ENCODE results near the gene PLEKHG3.

Gene PLEKHG3

DNA sequence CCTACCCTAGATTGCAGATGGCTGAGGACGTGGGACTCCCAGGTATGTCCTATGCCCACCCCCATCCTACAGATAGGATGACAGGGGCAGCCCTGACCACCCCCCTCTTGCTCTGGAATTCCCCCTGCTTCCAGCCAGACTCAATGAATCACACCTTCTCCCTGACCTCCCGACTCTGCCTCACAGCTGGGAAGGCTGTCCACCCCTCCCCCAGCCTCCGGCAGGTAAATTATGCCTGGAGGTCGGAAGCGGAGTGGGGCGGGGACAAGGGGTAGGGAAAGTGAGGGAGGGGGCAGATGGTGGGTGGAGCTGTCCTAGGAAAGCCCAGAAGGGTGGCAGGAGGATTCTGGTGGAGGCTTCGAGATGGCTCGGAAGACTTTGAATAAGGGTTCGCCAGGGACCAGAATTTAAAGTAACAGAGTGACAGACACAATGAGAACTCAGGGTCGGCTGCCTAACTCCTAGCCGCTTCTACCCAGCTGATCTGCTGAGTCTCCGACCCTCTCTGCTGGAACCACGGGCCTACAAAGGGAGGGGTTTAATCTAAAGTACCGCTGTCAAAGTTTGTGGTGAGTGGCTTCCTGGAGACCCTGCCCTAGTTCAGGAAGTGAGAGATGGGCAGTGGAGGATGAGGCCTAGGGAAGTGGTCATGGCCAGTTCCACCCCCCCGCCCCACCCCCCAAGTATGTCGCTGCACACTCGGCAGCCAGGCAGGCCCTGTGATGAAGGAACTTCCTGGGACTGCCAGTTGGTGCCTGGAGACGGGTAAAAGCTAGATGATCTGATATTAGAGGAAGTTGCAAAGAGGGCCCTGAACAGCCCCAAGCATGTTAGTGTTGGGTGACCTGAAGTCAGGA lies 4.2 kb downstream of the PLEKHG3 start:
- peak; percentile 45 for DNase-seq

DNA sequence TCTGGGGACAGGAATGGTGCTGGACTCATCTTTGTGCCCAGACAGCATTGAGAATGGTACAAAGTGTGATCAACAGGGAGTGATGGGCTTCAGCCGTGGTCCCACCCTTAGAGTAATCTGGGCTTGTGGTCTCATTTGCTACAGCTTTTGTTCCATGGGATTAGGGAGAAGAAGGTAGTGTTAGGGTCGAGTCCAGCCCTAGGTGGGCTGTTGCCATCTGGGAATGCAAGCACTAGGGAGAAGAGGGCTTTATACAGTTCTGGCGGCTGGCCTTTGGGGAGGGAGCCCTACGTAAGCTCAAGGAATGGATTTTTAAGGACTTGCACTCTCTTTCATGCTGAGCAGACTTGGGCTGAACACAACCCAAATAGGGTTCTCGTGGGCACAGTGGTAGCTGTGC lies 4.9 kb downstream of the PLEKHG3 start:
- no peak for DNase-seq

DNA sequence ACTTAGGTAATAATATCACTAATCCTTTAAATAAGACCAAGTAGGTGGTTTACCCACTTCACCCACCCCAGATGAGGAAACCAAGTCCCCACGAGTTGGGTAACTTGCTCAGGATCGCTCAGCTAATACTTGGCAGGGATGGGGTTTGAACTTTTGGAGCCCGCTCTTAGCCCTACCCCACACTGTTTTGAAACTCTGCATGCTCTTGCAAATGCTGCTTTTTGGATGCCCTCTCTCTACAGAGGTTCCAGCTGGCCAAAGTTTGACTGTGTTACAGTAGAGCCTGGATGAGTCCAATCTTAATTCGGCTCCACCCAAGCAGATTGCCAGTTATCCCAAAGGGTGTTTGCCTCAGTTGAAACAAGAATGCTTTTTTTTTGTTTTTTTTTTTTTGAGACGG lies 6.8 kb downstream of the PLEKHG3 start:
- no peak for DNase-seq

DNA sequence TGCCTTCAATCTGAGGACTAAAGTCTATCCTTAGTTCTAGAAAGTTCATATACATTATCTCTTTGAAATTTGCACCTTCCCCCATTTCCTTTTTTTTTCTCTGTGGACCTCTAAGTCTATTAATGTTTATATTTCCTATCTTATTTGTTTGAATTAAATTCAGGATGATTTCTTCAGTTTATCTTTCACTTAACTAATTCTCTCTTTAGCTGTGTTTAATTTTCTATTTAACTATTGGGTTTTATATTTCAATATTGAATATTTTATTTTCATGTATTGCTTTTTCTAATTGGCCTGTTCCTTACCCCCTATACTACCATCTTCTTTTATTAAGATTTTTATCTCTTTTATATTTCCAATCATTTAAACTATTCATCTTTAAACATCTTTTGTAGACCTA lies 9.5 kb downstream of the PLEKHG3 start:
- DNase-seq = no peak

DNA sequence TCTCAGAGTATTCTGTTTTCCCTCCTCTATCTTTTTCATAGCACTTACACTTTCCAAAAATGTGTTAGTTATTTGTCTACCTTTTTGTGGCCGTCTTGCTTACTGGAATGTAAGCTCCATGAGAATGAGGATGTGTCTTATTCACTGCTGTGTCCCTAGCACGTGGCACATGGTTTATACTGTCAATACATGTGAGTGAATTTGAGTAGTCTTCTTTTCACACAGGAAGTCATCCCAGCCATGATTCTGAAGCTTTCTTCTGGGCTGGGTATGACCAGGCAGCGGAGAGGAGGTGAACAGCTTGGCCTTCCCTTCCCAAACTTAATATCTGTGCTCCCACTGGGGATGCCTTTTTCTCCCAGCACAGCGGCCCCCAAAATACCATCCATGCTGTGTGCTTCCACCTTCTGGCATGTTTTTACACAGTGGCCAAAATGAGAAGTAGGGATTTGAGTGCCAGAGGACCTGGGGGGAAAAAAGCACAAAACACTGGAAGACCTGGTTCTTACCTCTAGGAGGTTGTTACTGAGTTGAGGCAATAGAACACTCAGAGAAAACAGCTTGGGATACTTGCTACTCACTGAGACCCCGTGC lies 10.3 kb downstream of the PLEKHG3 start:
- DNase-seq = no peak

DNA sequence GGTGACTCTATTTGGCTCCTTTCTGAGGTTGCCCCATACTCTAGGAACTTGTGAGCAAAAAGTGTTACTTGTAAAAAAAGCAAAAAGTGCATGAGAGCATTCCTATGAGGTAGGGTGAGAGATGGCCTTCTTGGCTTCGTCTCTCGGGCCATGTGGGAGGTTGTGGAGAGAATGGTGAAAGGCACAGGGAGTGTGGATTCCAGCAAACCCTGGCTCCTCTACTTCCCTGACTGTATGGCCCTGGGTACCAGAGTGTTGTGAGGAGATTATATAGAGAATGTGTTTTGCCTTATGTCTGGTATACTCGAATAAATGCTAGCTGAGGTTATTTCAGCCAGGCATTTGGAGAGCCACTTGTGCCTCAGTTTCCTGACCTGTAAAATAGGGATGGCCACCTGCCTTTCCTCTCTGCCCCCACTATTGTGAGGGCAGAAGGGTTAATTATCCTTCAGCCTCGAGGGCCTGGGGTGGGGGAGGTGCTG lies 11.0 kb downstream of the PLEKHG3 start:
- DNase-seq = no peak

DNA sequence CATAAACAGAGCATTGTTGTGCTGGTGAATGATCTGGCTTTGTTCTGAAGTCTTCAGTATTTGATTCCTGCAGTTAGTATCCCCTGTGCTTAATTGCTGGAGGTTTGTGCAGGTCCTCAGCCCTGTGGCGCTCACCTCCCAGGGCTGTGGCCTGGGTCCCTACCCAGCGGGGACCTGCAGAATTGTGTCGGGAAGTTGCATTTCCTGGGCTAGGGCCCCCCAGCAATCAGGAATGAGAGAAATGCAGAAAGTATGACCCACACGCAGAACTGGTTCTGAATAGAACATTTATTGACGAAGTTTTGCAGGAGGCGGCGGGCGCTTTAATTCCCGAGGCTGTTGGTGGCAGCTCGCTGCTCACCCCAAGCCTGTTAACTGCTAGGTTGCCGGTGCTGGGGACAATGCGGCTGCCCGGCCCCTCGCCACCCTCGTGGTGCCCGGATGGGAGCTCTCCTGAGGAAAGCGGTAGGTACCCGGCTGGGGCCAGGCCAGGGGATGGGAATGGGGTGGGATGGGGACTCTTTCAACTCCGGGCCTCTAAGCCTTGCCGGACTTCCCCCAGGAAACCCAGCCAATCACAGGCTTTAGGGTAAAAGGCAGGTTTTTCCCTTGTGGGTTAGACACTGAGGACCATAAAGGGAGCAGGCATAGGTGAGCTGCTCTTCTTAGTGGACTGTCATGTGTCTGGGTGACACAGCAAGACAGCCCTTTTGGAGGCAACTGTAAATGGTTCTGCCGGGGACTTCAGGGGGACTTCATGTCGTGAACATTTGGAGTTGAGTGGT lies 11.6 kb downstream of the PLEKHG3 start:
- DNase-seq = no peak

DNA sequence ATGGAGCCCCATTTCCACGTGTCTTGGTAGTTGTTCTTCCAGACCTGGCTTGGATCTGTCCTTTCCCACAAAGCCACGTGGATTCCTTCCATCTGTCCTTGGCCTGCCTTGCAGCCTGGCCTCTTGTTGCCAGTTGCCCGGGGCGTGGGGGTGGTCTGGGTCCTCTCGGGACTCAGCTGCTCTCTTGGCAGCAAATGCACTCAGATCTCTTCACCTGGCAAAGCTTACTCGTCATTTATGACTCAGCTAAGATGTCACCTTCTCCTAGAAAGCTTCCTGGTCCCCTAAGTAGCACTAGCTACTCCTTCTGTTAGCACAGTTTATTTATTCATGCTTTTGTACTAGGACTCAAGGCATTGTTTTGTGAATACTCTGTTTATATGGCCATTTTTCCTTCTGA lies 13.6 kb downstream of the PLEKHG3 start:
- no peak for DNase-seq

DNA sequence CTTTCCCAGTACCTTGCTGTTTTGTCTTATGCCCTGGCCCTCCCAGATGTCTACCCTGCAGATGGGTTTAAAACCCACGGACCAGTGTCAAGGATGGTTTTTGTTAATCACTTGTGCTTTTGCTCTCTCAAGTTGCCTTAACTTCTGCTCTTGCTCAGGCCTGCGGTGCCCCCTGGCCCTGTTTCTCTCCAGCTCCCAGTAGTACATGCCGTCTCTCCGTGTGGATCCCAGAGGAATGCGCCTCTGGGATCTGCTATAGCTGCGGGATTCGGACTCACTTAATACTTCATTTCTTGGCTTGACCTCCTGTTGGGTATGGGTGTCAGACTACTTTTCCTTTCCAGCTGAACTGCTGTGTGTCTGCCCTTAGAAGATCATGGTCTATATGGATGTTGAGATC lies 14.5 kb downstream of the PLEKHG3 start:
- no peak for DNase-seq

DNA sequence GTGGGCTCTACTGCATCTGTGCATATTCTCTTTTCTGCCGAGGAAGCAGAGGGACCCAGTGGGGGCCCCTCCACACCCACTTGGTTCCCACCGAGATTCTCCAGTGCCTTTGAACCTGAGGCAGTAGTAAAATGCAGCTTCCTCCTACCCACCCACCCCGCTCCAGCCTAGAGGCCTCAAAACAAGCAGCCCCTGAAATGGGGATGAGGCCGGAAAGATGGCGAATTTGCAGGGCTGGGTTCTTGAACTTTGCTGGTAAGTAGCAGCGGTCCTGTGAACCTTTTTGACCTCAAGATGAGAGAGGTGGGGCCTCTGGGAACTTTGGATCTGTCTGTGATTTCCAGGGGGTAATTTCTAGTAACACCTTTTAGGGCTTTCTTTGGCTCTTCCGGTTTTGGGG lies 15.4 kb downstream of the PLEKHG3 start:
- no peak for DNase-seq

DNA sequence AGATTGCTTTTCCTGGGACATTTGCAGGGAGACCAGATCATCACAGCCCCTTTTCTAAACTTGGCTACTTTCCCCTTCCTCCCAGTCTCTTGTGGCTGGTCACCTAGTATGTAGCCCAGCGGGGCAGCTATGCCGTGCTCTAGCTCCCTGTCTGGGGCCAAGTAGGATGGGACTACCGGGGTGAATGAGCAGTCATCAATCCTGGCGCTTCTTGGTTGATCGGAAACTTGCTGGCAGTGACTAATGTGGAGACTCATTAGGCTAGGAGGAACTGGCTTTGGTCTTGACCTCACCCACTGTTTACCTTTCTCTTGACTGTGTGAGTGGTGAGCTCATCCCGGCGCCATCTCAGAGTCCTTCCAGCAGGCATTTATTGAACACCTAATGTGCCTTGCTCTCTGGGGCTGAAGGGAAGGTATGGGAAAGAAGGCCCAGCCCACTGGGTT lies 15.9 kb downstream of the PLEKHG3 start:
- no peak for DNase-seq

DNA sequence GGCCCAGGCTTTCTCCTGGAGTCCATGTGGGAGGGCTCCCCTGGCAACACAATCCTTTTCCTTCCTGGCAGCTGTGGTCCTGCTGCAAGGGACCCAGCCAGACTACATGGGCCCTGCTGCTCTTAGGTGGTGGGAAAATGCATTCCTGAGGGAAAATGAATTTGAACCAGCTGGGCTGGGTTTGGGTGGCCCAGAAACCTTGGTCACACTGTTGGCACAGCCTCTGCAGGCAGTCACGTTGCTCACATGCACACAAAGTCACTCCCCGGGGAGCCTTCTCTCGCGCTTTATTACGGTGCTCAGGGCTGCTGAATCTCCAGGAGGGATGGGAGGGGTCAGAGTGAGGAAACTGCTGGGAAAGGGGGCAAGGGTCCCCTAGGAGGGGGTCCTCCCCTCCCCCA lies 17.2 kb downstream of the PLEKHG3 start:
- DNase-seq = no peak

DNA sequence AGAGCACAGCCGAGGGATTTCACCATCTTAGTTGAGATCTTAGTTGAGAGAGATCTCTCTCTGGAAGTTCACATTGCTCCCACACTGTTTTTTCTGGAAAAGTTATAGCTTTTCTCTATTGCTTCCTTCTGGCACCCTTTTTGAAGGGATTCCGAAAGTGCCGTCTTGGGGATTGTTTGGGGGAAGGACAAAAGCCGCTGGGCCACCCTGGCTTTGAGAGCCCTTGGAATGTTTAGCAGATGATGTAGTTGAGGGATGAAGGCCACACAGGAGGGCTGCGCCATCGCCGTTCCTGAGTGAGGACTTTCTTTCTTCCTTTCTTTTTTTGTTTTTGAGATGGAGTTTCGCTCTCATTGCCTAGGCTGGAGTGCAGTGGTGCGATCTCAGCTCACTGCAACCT lies 17.7 kb downstream of the PLEKHG3 start:
- no peak for DNase-seq

DNA sequence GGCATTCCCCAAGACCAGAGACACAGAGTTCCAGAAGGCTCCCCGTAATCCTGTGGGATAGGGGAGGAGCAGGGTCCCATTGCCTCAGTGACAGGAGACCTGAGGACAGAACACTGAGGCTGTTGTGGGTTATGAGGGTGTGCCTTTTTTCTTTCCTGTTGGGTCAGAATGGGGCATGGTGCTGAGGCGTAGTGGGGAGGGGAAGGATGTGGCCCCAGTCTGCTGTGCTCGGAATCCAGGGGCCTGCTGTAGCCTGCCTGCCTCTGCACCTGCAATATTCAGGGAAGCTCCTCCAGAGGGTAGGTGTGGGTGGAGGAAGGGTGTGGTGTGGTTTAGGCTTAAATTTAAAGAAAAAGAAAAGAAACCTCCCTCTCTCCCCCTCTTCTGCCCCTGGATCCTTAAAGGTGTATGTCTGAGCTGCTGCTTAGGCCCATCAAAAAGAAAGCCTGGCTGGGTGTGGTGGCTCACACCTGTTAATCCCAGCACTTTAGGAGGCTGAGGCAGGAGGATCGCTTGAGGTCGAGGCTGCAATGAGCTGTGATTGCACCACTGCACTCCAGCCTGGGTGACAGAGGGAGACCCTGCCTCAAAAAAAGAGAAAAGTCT lies 18.7 kb downstream of the PLEKHG3 start:
- peak; percentile 55 for DNase-seq

DNA sequence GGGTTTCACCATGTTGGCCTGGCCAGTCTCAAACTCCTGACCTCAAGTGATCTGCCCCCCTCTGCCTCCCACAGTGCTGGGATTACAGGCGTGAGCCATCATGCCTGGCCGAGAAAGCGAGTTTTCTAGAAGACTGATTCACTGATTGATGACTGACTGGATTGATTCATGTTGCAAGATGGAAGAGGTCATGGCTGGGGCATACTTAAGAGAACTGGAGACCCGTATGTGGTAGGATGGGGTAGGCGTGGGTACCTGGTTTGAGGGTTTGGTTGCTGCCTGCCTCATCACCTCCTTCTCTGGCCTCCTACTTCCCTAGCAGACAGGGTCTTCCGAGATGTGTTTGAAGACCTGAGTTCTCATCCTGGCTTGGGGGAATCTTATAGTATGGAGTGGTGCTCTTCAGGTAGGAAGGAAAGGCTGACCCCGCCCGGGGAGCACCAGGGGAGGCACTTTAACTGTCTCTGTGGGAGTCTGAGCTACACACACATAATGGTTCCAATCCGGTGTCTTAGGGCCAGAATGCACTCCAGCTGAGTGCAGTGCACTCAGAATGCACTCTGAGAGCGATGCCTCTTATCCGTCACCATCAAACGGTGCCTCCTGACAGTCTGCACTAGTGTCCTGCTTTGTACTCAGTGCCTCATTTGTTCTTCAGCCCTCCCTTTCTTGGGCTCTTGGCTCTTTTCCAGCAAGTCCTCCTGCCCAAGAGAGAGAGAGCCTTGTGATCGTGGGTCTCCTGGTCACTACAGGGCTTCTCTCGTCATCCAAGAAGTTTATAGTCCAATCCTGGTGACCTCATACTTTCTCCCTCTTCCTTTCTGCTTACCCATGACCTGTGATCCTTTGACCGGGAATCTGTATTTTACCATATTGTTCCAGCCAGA lies 19.7 kb downstream of the PLEKHG3 start:
- DNase-seq = peak; percentile 41

DNA sequence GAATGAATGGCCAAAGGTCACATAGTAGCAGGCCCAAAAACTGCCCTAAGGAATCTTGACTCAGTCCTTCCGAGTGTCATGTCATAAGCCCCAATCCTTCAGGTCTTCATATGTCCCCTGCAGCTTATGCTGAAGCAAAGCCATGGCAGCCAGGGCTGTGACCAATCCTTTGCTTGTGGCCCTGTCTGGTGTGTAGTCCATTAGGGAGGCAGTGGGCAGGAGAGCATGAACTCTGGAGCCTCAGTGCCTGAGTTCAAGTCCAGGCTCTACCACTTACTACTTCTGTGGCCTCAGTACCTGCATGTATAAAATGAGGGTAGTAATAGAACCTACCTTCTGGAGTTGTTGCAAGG lies 20.3 kb downstream of the PLEKHG3 start:
- no peak for DNase-seq

DNA sequence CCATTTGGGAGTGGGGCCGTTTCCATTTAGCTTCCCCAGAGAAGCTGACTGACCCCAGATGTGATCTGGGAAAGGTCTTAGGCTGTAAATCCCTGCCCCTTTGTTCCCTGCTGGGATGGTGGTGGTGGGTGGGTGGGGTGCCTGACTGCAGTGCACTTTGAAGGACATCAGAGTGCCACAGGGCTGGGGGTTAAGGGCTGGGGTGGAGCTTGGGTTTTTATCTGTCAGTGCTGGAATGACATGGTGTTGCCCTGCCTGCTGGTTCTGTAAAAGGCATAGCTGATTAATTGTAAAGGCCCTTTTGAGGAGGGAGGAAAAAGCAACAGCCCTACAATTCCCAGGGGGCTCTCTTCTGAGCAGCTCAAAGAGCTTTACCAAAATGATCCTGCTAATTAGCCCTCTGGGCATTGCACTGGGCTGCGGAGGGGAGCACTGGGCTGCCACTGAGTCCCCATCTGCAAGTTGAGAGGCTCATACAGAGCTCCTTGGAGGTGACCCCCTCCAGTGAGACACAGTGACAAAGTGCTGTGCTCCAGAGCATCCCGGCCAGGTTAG lies 21.1 kb downstream of the PLEKHG3 start:
- DNase-seq = no peak

DNA sequence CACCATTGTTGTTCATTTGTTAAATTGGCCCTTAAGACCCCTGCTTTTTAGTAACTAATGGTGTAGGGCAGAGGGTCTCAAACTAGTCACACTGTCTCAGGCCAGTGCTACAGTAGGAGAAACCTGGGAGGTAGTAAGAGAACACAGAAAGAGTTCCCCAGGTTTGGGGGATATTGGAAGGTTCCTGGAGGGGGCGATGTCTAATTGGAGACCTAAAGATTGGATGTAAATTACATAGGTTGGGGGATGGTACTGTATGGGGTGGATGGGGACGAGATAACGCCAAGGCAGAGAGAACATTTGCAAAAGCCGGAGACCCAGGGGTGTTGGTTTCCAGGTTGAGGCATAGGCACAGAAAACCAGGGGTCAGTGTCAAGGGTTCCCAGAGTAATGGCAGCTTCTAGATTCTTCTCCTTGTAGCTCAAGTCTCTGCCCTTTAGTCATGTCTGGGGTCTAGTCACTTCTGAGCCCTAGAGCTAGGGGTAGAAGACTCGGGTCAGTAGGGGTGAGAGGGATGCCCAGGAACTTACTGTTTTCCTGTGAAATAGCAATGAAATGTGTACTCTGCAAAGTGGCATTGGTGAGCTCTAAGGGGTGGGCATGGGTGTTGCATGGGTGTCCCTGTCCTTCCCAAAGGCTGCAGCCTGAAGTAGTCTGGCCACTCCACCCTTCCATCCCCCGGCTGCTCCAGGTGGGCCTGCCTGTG lies 21.8 kb downstream of the PLEKHG3 start:
- DNase-seq = no peak

DNA sequence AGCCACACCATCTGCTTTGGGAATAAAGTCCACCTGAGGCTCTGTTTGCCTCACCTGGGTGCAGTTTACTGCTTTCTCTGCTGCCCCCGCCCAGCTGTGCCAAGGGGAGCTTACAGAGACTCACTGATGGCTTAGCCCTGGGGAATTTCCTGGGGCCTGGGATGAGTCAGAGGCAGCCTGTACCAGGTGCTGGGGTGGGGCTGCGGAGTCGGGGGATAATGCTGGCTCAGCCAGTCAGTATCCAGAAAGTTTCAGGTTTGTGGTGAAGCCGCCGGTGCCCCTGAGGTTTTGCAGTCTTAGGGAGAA lies 22.3 kb downstream of the PLEKHG3 start:
- DNase-seq = peak; percentile 76

DNA sequence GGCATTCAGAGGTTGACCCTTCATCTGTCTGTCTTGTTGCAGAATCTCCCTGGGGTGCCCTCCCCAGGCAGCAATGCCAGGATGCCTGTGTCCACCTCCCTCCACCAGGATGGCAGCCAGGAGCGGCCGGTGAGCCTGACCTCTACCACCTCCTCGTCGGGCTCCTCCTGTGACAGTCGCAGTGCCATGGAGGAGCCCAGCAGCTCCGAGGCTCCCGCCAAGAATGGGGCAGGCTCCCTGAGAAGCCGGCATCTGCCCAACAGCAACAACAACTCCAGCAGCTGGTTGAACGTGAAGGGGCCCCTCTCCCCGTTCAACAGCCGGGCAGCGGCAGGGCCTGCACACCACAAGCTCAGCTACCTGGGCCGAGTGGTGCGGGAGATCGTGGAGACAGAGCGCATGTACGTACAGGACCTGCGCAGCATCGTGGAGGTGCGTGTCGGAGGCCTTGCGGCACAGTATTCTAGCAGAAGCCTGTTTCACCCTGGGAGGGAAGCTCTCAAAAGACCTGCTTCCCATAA lies 23.4 kb downstream of the PLEKHG3 start:
- DNase-seq = no peak

DNA sequence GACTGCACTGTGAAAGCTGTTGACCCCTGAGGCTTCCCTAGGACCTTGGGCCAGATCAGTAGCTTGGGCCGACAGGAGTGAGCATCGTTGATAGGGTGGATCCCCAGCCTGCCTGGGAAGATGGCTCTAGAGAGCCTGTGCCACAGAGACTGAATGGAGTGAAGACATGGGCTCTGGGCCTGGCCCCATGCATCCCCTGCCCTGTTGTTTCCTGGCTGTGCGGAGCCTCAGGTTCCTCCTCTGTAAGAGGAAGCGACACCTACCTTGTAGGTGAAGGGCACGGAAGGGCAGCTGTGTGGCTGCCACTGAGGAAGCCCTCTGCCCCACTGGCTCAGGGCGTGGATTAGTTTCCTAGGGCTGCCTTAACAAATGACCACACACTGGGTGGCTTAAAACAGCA lies 23.9 kb downstream of the PLEKHG3 start:
- DNase-seq = no peak

Measured in CD4-positive, alpha-beta T cell treated with Interleukin-4 for 4 hours (primary cell).